A549 (cell line): ENCODE results near the gene LGR5. TPM values are rescaled to one million over a fixed set of nuclear protein-coding genes. Genes with fewer than 3 reads are reported as not detected.

Source experiments
- ATAC-seq, 2 experiments: fragments of 200-7000 bp in 1 of 2; fragments of >200 bp in 1 of 2; cut with Nextera tagmentation in 1 of 2; cut with Tn5 transposase in 1 of 2; 3 replicates each; pipeline versions ENCODE4 v1.8.0 to v1.9.1; 2018 to 2020; ENCODE audit warnings: mild to moderate bottlenecking in 1 of 2, moderate library complexity in 1 of 2
- CTCF ChIA-PET: fragments of 300-600 bp; sonication (Branson Sonifier 250); formaldehyde crosslinking; extraction: SDS; loops from one replicate; lab custom pipeline; 2021; ENCODE audit warnings: antibody characterized with exemption, inconsistent platforms; lab: Yijun Ruan, JAX
- POLR2A ChIA-PET: fragments of 350-600 bp; formaldehyde crosslinking; extraction: SDS; loops from one replicate; lab custom pipeline; 2021; ENCODE audit warnings: antibody characterized with exemption, inconsistent platforms; lab: Yijun Ruan, JAX
- DNase-seq, 2 experiments: peaks; one replicate each; pipeline versions ENCODE4 v3.0.0 to v3.0.0-alpha.2; 2011 to 2016; ENCODE audit warnings: low read depth in 1 of 2, low spot score in 1 of 2
- FAIRE-seq: peaks from 2 replicates; lab custom pipeline; 2011; peaks lifted over from hg19 to GRCh38; lab: Jason Lieb, UNC
- H3K27ac ChIP-seq, 2 experiments: fragments of >200 bp; sonication (Bioruptor Twin); formaldehyde crosslinking; 3 replicates each; pipeline ENCODE4 v1.5.1; 2016 to 2017
- H3K4me1 ChIP-seq: fragments of >200 bp; sonication (Bioruptor Twin); formaldehyde crosslinking; 3 replicates; pipeline ENCODE4 v1.6.1; 2016
- H3K4me2 ChIP-seq: fragments of >200 bp; sonication (Bioruptor Twin); formaldehyde crosslinking; 3 replicates; pipeline ENCODE4 v1.6.1; 2016
- H3K4me3 ChIP-seq: fragments of >200 bp; sonication (Bioruptor Twin); formaldehyde crosslinking; 3 replicates; pipeline ENCODE4 v1.5.1; 2016
- H3K9me3 ChIP-seq: fragments of >200 bp; sonication (Bioruptor Twin); formaldehyde crosslinking; 3 replicates; pipeline ENCODE4 v1.6.1; 2016
- ATOH8 ChIP-seq: fragments of 250-450 bp; sonication (Bioruptor Pico); IDR thresholded peaks from 2 replicates; pipeline ENCODE4 v1.5.0; 2020; ENCODE audit warnings: low read depth, mild to moderate bottlenecking, moderate library complexity
- CBX2 ChIP-seq: fragments of 200-600 bp; sonication (generic); IDR thresholded peaks from 2 replicates; pipeline ENCODE4 v1.6.1; 2016; ENCODE audit warnings: low read depth, mild to moderate bottlenecking, borderline replicate concordance
- CEBPB ChIP-seq, 2 experiments: fragments of >200 bp in 1 of 2; sonication (Bioruptor Twin) in 1 of 2; formaldehyde crosslinking in 1 of 2; IDR thresholded peaks; 2 replicates each; pipeline ENCODE4 v1.6.1; 2012 to 2016
- CHD4 ChIP-seq: fragments of 200-600 bp; sonication (generic); IDR thresholded peaks from 2 replicates; pipeline ENCODE4 v1.6.1; 2016; ENCODE audit warnings: antibody characterized with exemption, mild to moderate bottlenecking, borderline replicate concordance
- CTCF ChIP-seq: fragments of >200 bp; sonication (Bioruptor Twin); formaldehyde crosslinking; IDR thresholded peaks from 3 replicates; pipeline ENCODE4 v1.5.1; 2016
- EHF ChIP-seq: fragments of 250-450 bp; sonication (Bioruptor Pico); IDR thresholded peaks from 2 replicates; pipeline ENCODE4 v1.5.0; 2020; ENCODE audit warnings: mild to moderate bottlenecking
- EHMT2 ChIP-seq: fragments of 200-600 bp; sonication (generic); IDR thresholded peaks from 2 replicates; pipeline ENCODE4 v1.6.1; 2016; ENCODE audit warnings: antibody characterized with exemption, low read depth, mild to moderate bottlenecking, moderate library complexity
- ESRRA ChIP-seq: fragments of 150-350 bp; IDR thresholded peaks from 2 replicates; pipeline ENCODE4 v1.6.1; 2014; ENCODE audit warnings: mild to moderate bottlenecking, low read length, borderline replicate concordance
- FOSL2 ChIP-seq, 2 experiments: fragments of 450-650 bp in 1 of 2; fragments of >200 bp in 1 of 2; sonication (Bioruptor Twin) in 1 of 2; formaldehyde crosslinking; IDR thresholded peaks; 2 replicates each; pipeline versions ENCODE4 v1.5.0 to v1.6.1; 2016 to 2020; ENCODE audit warnings: mild to moderate bottlenecking in 1 of 2, moderate library complexity in 1 of 2
- HDAC2 ChIP-seq: fragments of 200-600 bp; sonication (generic); IDR thresholded peaks from 2 replicates; pipeline ENCODE4 v1.6.1; 2016
- HOXA7 ChIP-seq: fragments of 250-450 bp; sonication (Bioruptor Pico); IDR thresholded peaks from 2 replicates; pipeline ENCODE4 v1.5.0; 2020; ENCODE audit warnings: mild to moderate bottlenecking, moderate library complexity
- JUN ChIP-seq, 2 experiments: fragments of >200 bp; sonication (Bioruptor Twin); formaldehyde crosslinking; IDR thresholded peaks; 2 replicates in 1 of 2; 3 replicates in 1 of 2; pipeline ENCODE4 v1.6.1; 2016 to 2017
- MAZ ChIP-seq: fragments of 150-350 bp; IDR thresholded peaks from 2 replicates; pipeline ENCODE4 v1.6.1; 2014; ENCODE audit warnings: antibody characterized with exemption, low read depth, low read length, borderline replicate concordance
- MYC ChIP-seq: IDR thresholded peaks from 2 replicates; pipeline ENCODE4 v1.6.1; 2012; ENCODE audit warnings: mild to moderate bottlenecking, inconsistent platforms, low read length, improper control_type of control experiment, borderline replicate concordance
- NFE2L2 ChIP-seq: fragments of 150-350 bp; conservative IDR thresholded peaks from 2 replicates; pipeline ENCODE4 v1.6.1; 2014; ENCODE audit warnings: low read length
- NR3C1 ChIP-seq: fragments of >200 bp; sonication (Bioruptor Twin); formaldehyde crosslinking; IDR thresholded peaks from 3 replicates; pipeline ENCODE4 v1.6.1; 2017
- PHF8 ChIP-seq: fragments of 200-600 bp; sonication (generic); IDR thresholded peaks from 2 replicates; pipeline ENCODE4 v1.6.1; 2016; ENCODE audit warnings: low read depth, mild to moderate bottlenecking, antibody characterized with exemption, moderate library complexity, borderline replicate concordance
- POLR2A ChIP-seq: IDR thresholded peaks from 2 replicates; pipeline ENCODE4 v1.6.1; 2012; ENCODE audit warnings: mild to moderate bottlenecking, low read length
- RARB ChIP-seq: fragments of 250-450 bp; sonication (Bioruptor Pico); IDR thresholded peaks from 2 replicates; pipeline ENCODE4 v1.8.0; 2021; ENCODE audit warnings: mild to moderate bottlenecking, moderate library complexity
- RCOR1 ChIP-seq: fragments of 150-350 bp; IDR thresholded peaks from 2 replicates; pipeline ENCODE4 v1.6.1; 2014; ENCODE audit warnings: antibody characterized with exemption, low read length, low read depth
- TFCP2L1 ChIP-seq: fragments of 250-450 bp; sonication (Bioruptor Pico); IDR thresholded peaks from 2 replicates; pipeline ENCODE4 v1.5.0; 2021; ENCODE audit warnings: mild to moderate bottlenecking
- ZC3H11A ChIP-seq: fragments of 450-650 bp; IDR thresholded peaks from 2 replicates; pipeline ENCODE4 v1.6.1; 2014; ENCODE audit warnings: antibody characterized with exemption, mild to moderate bottlenecking
- ZFP36 ChIP-seq: fragments of 450-650 bp; IDR thresholded peaks from 2 replicates; pipeline ENCODE4 v1.6.1; 2014; ENCODE audit warnings: borderline replicate concordance; ENCODE audit not compliant: partially characterized antibody
- ZNF302 ChIP-seq: fragments of 250-450 bp; sonication (Bioruptor Pico); IDR thresholded peaks from 2 replicates; pipeline ENCODE4 v1.9.0; 2021; ENCODE audit warnings: inconsistent platforms, mild to moderate bottlenecking, moderate library complexity
- WGBS: methylation state at CpG from one replicate; pipeline ENCODE4 v1.1.6; 2017; ENCODE audit errors: missing lambda C conversion rate; 5-methylcytosine and 5-hydroxymethylcytosine counted together
- polyA plus RNA-seq, 4 experiments: library from polyadenylated mRNA; depleted of rRNA in 3 of 4; stranded (reverse); fragments of >200 nt; fragmentation: RNase III in 1 of 4; extraction: RNeasy Plus Mini Kit Qiagen cat#74134 plus additional on column Dnase treatment in 1 of 4; gene quantifications; 2 replicates in 3 of 4; 3 replicates in 1 of 4; pipeline ENCODE4 v1.2.3, GENCODE V29; 2011 to 2017
- TF ChIP-seq, protein P1 (sequence below): IDR thresholded peaks from 2 replicates; pipeline ENCODE4 v1.6.1; 2012
- TF ChIP-seq, protein P2 (sequence below): fragments of >200 bp; sonication (Bioruptor Twin); formaldehyde crosslinking; IDR thresholded peaks from 2 replicates; pipeline ENCODE4 v1.6.1; 2016
- TF ChIP-seq, protein P3 (sequence below): fragments of 250-450 bp; sonication (Bioruptor Pico); IDR thresholded peaks from 2 replicates; pipeline ENCODE4 v1.5.0; 2021; ENCODE audit warnings: mild to moderate bottlenecking, moderate library complexity, borderline replicate concordance
- TF ChIP-seq, protein P4 (sequence below): fragments of 150-350 bp; IDR thresholded peaks from 2 replicates; pipeline ENCODE4 v1.6.1; 2014; ENCODE audit warnings: low read depth, mild to moderate bottlenecking, low read length

LGR5 gene
- polyA plus RNA-seq, 2 of the 4 experiments (the other 2 are of a cell fraction), result not detected

GRCh38 chr12:71449373-71450070, 9.9 kb downstream of the LGR5 start:
- FAIRE-seq, result no peak
- TF ChIP-seq, protein P1, sequence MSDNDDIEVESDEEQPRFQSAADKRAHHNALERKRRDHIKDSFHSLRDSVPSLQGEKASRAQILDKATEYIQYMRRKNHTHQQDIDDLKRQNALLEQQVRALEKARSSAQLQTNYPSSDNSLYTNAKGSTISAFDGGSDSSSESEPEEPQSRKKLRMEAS, result no peak
- TF ChIP-seq HDAC2 (no peak), CHD4 (no peak)
- H3K27ac ChIP-seq, result no peak overlapping the region
- H3K4me1 ChIP-seq, result no peaks in the 10 kb centered on the region
- WGBS, result 28% methylated on average over 3 of the region's 3 CpGs
- DNase-seq, result no peak
- ChIA-PET POLR2A (no interaction called here), CTCF (interaction anchor here (0.6 kb wide), 1 partner anchor 31 kb away, joined by 4 read pairs; no protein-coding TSS in a partner anchor)
- no peak for ATAC-seq
- no peak overlapping the region for H3K4me3 ChIP-seq
- no peak overlapping the region for H3K4me2 ChIP-seq
- no peaks in the 10 kb centered on the region for H3K9me3 ChIP-seq

DNA sequence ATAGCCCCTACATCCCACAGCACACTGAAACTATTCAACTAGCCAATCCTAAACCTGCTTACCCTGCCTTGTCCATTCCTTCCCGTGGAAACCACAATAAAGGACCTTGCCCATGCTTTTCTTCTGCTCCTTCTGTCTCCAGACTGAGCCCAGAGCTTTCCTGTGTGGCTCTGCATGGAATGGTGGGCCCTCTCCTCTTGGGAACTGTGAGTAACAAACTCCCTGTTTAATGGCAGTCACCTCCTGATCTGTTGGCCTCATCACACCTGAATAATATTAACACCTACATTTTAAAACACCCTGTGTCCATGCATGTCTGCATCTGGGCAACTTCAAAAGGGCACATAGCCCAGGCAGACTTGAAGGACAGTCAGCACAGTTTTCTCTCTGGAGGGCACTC, 12.4 kb downstream of the LGR5 start:
- TF ChIP-seq NR3C1 (no peak), RCOR1 (no peak), ATOH8 (no peak), POLR2A (no peak), EHMT2 (no peak), MAZ (no peak), ZFP36 (no peak), CBX2 (no peak), ESRRA (no peak), CTCF (no peak)
- TF ChIP-seq, all 56 proteins: peak for 0
- Histone ChIP-seq H3K4me2 (no peak overlapping the region), H3K27ac (no peak overlapping the region), H3K9me3 (no peaks in the 10 kb centered on the region), H3K4me1 (no peaks in the 10 kb centered on the region), H3K4me3 (no peak overlapping the region)
- no peak for FAIRE-seq
- ATAC-seq, result no peak
- 4% methylated on average over 1 of the region's 1 CpG for WGBS
- POLR2A ChIA-PET, result no interaction called here
- CTCF ChIA-PET, result no interaction called here
- DNase-seq, result no peak

DNA sequence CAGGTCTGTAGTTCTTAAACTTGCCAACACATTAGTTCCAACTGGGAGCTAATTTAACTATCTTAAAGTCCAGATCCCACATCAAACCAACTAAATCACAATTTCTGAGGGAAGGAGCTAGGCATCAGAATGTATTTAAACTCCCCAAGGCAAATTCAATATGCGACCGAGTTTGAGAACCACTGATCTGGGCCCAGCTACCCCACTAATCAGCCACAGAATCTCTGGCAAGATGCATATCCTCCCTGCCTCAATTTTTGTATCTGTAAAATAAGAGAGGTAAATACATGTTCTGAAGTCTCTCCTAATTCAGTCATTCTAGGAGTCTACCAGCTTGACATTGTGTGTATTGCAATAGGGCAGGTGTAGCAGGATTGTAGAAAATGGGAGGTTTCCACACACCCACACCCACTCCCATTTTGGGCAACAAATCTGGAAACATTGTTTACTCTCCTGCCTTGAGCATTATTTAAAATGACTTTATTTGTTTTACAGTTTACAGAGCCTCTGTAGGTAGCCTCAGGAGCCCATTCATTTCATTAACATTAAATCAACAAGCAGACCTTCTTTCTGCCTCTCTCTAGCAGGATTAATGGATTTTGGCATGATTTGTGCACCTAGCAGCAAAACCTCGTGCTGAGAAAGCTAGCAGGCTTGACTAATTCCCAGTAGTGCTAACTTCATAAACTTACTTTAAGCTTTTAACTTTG, 15.6 kb downstream of the LGR5 start:
- ChIA-PET POLR2A (no interaction called here), CTCF (no interaction called here)
- no peak for TF ChIP-seq PHF8
- no peak for TF ChIP-seq NFE2L2
- TF ChIP-seq TFCP2L1, result no peak
- TF ChIP-seq, protein P2, sequence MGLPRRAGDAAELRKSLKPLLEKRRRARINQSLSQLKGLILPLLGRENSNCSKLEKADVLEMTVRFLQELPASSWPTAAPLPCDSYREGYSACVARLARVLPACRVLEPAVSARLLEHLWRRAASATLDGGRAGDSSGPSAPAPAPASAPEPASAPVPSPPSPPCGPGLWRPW, result no peak
- TF ChIP-seq CHD4, result no peak
- TF ChIP-seq MYC, result no peak
- TF ChIP-seq, protein P3, sequence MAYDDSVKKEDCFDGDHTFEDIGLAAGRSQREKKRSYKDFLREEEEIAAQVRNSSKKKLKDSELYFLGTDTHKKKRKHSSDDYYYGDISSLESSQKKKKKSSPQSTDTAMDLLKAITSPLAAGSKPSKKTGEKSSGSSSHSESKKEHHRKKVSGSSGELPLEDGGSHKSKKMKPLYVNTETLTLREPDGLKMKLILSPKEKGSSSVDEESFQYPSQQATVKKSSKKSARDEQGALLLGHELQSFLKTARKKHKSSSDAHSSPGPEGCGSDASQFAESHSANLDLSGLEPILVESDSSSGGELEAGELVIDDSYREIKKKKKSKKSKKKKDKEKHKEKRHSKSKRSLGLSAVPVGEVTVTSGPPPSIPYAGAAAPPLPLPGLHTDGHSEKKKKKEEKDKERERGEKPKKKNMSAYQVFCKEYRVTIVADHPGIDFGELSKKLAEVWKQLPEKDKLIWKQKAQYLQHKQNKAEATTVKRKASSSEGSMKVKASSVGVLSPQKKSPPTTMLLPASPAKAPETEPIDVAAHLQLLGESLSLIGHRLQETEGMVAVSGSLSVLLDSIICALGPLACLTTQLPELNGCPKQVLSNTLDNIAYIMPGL, result no peak
- no peak for TF ChIP-seq FOSL2 (IDR thresholded peaks at IDR 0.05)
- no peak for TF ChIP-seq FOSL2 (CRISPR knock-in tag; IDR thresholded peaks at IDR 0.05)
- TF ChIP-seq, protein P4, sequence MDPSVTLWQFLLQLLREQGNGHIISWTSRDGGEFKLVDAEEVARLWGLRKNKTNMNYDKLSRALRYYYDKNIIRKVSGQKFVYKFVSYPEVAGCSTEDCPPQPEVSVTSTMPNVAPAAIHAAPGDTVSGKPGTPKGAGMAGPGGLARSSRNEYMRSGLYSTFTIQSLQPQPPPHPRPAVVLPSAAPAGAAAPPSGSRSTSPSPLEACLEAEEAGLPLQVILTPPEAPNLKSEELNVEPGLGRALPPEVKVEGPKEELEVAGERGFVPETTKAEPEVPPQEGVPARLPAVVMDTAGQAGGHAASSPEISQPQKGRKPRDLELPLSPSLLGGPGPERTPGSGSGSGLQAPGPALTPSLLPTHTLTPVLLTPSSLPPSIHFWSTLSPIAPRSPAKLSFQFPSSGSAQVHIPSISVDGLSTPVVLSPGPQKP, result no peak
- TF ChIP-seq RCOR1, result no peak
- TF ChIP-seq ZFP36, result no peak
- no peak for TF ChIP-seq ZC3H11A
- no peak for TF ChIP-seq ZNF302 (CRISPR knock-in tag)
- TF ChIP-seq RARB (CRISPR knock-in tag), result no peak
- no peak for TF ChIP-seq CEBPB (IDR thresholded peaks at IDR 0.05)
- TF ChIP-seq HOXA7 (CRISPR knock-in tag), result no peak
- TF ChIP-seq JUN (IDR thresholded peaks at IDR 0.05), result no peak
- no peak for TF ChIP-seq EHF (CRISPR knock-in tag)
- no peak for DNase-seq
- no peak overlapping the region for H3K4me2 ChIP-seq
- H3K4me3 ChIP-seq, result no peak overlapping the region
- no peak for FAIRE-seq
- no peak for ATAC-seq
- H3K4me1 ChIP-seq, result no peaks in the 10 kb centered on the region
- H3K9me3 ChIP-seq, result no peaks in the 10 kb centered on the region
- H3K27ac ChIP-seq, result no peak overlapping the region
- 39% methylated on average over 3 of the region's 3 CpGs for WGBS
